Measurements from ENCODE around the gene CHORDC1.

Gene CHORDC1

DNA sequence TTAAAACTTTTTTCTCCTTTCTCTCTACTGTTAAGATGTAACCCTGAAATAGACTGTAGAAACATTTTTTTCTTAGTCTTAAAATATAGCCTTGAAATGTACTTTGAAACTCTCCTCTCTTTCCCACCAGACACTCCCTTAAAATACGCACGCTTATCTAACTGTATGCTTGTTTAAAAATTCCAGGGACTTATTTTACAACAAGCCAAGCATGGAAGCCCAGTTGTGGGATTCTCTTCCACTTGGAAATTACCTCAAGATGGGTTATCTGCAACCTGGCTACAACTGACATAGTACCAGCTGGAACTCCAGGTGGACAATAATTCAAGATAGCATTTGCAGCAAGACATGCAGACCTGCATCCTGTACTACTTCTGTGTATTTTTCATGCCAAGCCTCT is 12.1 kb upstream of the CHORDC1 start:
- TF ChIP-seq ARNT (IDR thresholded peaks at IDR 0.05) = no peak
- TF ChIP-seq FOXM1 (IDR thresholded peaks at IDR 0.05; ENCODE audit: borderline replicate concordance) = no peak
- TF ChIP-seq CTBP1 (IDR thresholded peaks at IDR 0.05; ENCODE audit: borderline replicate concordance) = no peak
- TF ChIP-seq, protein P1, sequence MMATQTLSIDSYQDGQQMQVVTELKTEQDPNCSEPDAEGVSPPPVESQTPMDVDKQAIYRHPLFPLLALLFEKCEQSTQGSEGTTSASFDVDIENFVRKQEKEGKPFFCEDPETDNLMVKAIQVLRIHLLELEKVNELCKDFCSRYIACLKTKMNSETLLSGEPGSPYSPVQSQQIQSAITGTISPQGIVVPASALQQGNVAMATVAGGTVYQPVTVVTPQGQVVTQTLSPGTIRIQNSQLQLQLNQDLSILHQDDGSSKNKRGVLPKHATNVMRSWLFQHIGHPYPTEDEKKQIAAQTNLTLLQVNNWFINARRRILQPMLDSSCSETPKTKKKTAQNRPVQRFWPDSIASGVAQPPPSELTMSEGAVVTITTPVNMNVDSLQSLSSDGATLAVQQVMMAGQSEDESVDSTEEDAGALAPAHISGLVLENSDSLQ (IDR thresholded peaks at IDR 0.05) = no peak
- no peak for TF ChIP-seq FOXK2 (IDR thresholded peaks at IDR 0.05)
- TF ChIP-seq TARDBP (IDR thresholded peaks at IDR 0.05) = no peak
- TF ChIP-seq FOXA1 (IDR thresholded peaks at IDR 0.05) = no peak
- TF ChIP-seq SUZ12 (IDR thresholded peaks at IDR 0.05) = no peak
- no peak for TF ChIP-seq ELF4 (IDR thresholded peaks at IDR 0.05)
- TF ChIP-seq SP1 (IDR thresholded peaks at IDR 0.05) = no peak
- TF ChIP-seq NFRKB (IDR thresholded peaks at IDR 0.05) = no peak
- CTCF ChIA-PET = no interaction called here
- no peak for DNase-seq (ENCODE audit: extremely low spot score)
- POLR2A ChIA-PET = interaction anchor here (0.6 kb wide), 1 partner anchor 1221 kb away, joined by 3 read pairs; no protein-coding TSS in a partner anchor

DNA sequence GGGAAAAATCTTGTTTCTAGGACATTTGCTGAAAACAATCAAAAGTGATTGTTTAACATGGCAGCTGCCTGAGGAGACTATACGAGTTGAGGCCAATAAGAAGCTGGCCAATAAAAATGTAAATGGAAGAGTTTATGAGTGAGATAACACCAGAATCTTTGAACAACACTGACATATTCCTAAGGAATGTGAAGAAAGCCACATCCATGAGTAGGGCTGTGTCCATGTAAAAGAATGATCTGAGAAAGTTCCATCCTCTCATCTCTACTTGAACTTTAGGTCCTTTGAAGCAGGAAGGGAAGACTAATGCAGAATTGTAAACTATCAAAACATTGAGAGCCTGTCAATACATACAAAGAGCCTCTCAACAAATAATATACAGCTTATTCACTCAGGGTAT is 6.9 kb upstream of the CHORDC1 start:
- DNase-seq (ENCODE audit: extremely low spot score) = no peak
- TF ChIP-seq L3MBTL2 (conservative IDR thresholded peaks at IDR 0.05) (no peak), TARDBP (IDR thresholded peaks at IDR 0.05) (no peak), SUZ12 (IDR thresholded peaks at IDR 0.05) (no peak), NFRKB (IDR thresholded peaks at IDR 0.05) (no peak), CTBP1 (IDR thresholded peaks at IDR 0.05; ENCODE audit: borderline replicate concordance) (no peak), FOXM1 (IDR thresholded peaks at IDR 0.05; ENCODE audit: borderline replicate concordance) (no peak), LEF1 (IDR thresholded peaks at IDR 0.05; ENCODE audit: borderline replicate concordance) (no peak), FOXK2 (IDR thresholded peaks at IDR 0.05) (no peak), SP1 (IDR thresholded peaks at IDR 0.05) (no peak), FOXA1 (IDR thresholded peaks at IDR 0.05) (no peak), ZNF384 (IDR thresholded peaks at IDR 0.05) (no peak), HDGF (IDR thresholded peaks at IDR 0.05; ENCODE audit: borderline replicate concordance) (no peak), ELF4 (IDR thresholded peaks at IDR 0.05) (no peak)
- TF ChIP-seq, protein P1 (IDR thresholded peaks at IDR 0.05) = no peak
- ChIA-PET CTCF (no interaction called here), POLR2A (no interaction called here)

DNA sequence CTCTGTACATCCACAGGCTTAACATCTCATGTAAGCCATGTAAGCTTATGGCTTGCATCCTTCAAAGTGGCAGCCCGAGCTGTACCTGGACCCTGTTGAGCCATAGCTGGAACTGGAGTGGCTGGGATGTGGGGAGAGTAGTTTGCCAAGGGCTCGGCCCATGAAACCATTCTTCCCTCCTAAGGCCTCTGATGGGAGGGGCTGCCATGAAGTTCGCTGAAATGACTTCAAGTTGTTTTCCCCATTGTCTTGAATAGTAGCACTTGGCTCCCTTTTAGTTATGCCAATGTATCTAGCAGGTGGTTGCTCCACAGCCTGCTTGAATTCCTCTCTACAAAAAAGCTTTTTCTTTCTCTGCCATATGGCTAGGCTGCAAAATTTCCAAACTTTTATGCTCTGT is 5.2 kb upstream of the CHORDC1 start:
- POLR2A ChIA-PET = no interaction called here
- CTCF ChIA-PET = no interaction called here
- no peak for DNase-seq (ENCODE audit: extremely low spot score)
- TF ChIP-seq ZNF384 (IDR thresholded peaks at IDR 0.05) (no peak), NFRKB (IDR thresholded peaks at IDR 0.05) (no peak), ARNT (IDR thresholded peaks at IDR 0.05) (no peak), ELF4 (IDR thresholded peaks at IDR 0.05) (no peak), FOXK2 (IDR thresholded peaks at IDR 0.05) (no peak), SUZ12 (IDR thresholded peaks at IDR 0.05) (no peak), BHLHE40 (IDR thresholded peaks at IDR 0.05; ENCODE audit: borderline replicate concordance) (no peak), FOXM1 (IDR thresholded peaks at IDR 0.05; ENCODE audit: borderline replicate concordance) (no peak), TARDBP (IDR thresholded peaks at IDR 0.05) (no peak), CTBP1 (IDR thresholded peaks at IDR 0.05; ENCODE audit: borderline replicate concordance) (no peak), SP1 (IDR thresholded peaks at IDR 0.05) (no peak), HDGF (IDR thresholded peaks at IDR 0.05; ENCODE audit: borderline replicate concordance) (no peak), FOXA1 (IDR thresholded peaks at IDR 0.05) (no peak), L3MBTL2 (conservative IDR thresholded peaks at IDR 0.05) (no peak), LEF1 (IDR thresholded peaks at IDR 0.05; ENCODE audit: borderline replicate concordance) (no peak)
- TF ChIP-seq, protein P1 (IDR thresholded peaks at IDR 0.05) = no peak

DNA sequence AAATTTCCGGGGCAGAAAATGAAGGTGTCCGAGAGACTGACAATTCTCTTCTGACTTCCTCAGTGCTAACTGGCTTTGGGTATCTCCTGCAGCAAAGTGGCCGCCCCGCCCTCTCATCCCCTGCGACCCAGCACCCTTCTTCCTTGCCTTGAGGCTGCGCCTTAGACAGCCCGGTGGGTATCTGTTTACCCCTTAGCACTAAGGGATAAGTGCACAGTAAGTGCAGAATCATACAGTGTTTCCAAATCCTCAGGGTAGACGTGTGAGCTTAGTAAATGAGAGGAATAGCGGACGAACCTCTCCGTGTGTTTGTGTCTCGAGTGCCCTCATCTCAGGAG is 368 bp upstream of the CHORDC1 start:
- no peak for DNase-seq (ENCODE audit: extremely low spot score)
- ChIA-PET CTCF (no interaction called here), POLR2A (interaction anchor here (0.8 to 1.4 kb wide), 4 partner anchors 9 to 21 kb away, joined by 3 to 6 read pairs (median 4); no protein-coding TSS in a partner anchor)
- TF ChIP-seq BHLHE40 (IDR thresholded peaks at IDR 0.05; ENCODE audit: borderline replicate concordance) (no peak), NFRKB (IDR thresholded peaks at IDR 0.05) (no peak), CTBP1 (IDR thresholded peaks at IDR 0.05; ENCODE audit: borderline replicate concordance) (no peak), FOXK2 (IDR thresholded peaks at IDR 0.05) (no peak), SUZ12 (IDR thresholded peaks at IDR 0.05) (no peak), HDGF (IDR thresholded peaks at IDR 0.05; ENCODE audit: borderline replicate concordance) (no peak), L3MBTL2 (conservative IDR thresholded peaks at IDR 0.05) (no peak), SP1 (IDR thresholded peaks at IDR 0.05) (no peak), ELF4 (IDR thresholded peaks at IDR 0.05) (no peak), LEF1 (IDR thresholded peaks at IDR 0.05; ENCODE audit: borderline replicate concordance) (no peak), FOXM1 (IDR thresholded peaks at IDR 0.05; ENCODE audit: borderline replicate concordance) (no peak), FOXA1 (IDR thresholded peaks at IDR 0.05) (no peak)
- TF ChIP-seq, protein P1 (IDR thresholded peaks at IDR 0.05) = no peak

DNA sequence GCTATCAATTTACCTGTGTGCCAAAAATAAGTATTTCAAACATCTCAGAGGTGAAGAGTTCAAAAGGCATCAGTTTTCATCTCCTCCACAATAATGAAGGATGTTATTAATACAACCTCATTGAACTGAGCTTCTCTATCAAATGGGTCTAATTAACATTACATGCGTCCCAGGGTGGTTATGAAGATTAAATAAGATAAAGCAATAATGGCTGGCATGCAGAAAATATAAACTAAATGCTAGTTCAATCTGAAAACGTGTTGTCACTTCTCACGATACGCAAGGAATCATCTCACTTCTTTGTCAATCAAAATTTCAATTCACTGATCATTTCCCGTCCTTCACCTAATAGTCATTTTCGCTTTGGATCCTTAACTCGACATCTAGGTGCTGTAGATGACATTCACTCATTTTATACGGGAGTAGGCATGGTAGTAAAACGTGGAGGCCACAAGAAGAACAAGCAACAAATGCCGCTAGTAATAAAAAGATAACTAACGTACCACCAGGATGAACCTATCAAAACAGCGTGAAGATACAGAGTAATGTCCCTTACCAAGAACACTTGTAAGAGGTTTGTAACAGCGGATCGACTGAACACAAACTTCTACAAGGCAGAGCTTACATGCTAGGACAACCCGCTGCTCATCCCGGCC is 918 bp downstream of the CHORDC1 start:
- ChIA-PET POLR2A (no interaction called here), CTCF (no interaction called here)
- TF ChIP-seq ZNF384 (IDR thresholded peaks at IDR 0.05) (no peak), FOXM1 (IDR thresholded peaks at IDR 0.05; ENCODE audit: borderline replicate concordance) (no peak), SP1 (IDR thresholded peaks at IDR 0.05) (no peak), ARNT (IDR thresholded peaks at IDR 0.05) (no peak), TARDBP (IDR thresholded peaks at IDR 0.05) (no peak), LEF1 (IDR thresholded peaks at IDR 0.05; ENCODE audit: borderline replicate concordance) (no peak), HDGF (IDR thresholded peaks at IDR 0.05; ENCODE audit: borderline replicate concordance) (no peak), ELF4 (IDR thresholded peaks at IDR 0.05) (no peak), FOXK2 (IDR thresholded peaks at IDR 0.05) (no peak), SUZ12 (IDR thresholded peaks at IDR 0.05) (no peak), L3MBTL2 (conservative IDR thresholded peaks at IDR 0.05) (no peak), CTBP1 (IDR thresholded peaks at IDR 0.05; ENCODE audit: borderline replicate concordance) (no peak), BHLHE40 (IDR thresholded peaks at IDR 0.05; ENCODE audit: borderline replicate concordance) (no peak), FOXA1 (IDR thresholded peaks at IDR 0.05) (no peak)
- TF ChIP-seq, protein P1 (IDR thresholded peaks at IDR 0.05) = no peak
- no peak for DNase-seq (ENCODE audit: extremely low spot score)

Data from HEK293T (cell line).